Muscle layer of duodenum (tissue), 2 donors: ENCODE data around the gene DMD.

Source experiments
- H3K27ac ChIP-seq: one replicate; pipeline ENCODE4 v1.7.0; 2013; ENCODE audit warnings: mild to moderate bottlenecking, low read length
- H3K27me3 ChIP-seq: one replicate; pipeline ENCODE4 v1.7.0; 2013; ENCODE audit warnings: low read depth, mild to moderate bottlenecking, control low read depth, low read length
- H3K36me3 ChIP-seq, 2 donors: one replicate each; pipeline ENCODE4 v1.7.0; 2013; ENCODE audit warnings: low read length in 2 of 2, control low read depth in 1 of 2, mild to moderate bottlenecking in 1 of 2; ENCODE audit not compliant: insufficient read depth in 2 of 2, control insufficient read depth in 1 of 2
- H3K4me1 ChIP-seq, 2 donors: one replicate each; pipeline ENCODE4 v1.7.0; 2013; ENCODE audit warnings: low read length in 2 of 2, mild to moderate bottlenecking in 2 of 2, control low read depth in 1 of 2, moderate library complexity in 1 of 2; ENCODE audit not compliant: insufficient read depth in 2 of 2, control insufficient read depth in 1 of 2
- H3K4me3 ChIP-seq, 2 donors: one replicate each; pipeline ENCODE4 v1.7.0; 2013; ENCODE audit warnings: low read length in 2 of 2, low read depth in 1 of 2, mild to moderate bottlenecking in 1 of 2
- H3K9me3 ChIP-seq, 2 donors: one replicate each; pipeline ENCODE4 v1.7.0; 2013; ENCODE audit warnings: low read length in 2 of 2, control low read depth in 1 of 2, mild to moderate bottlenecking in 1 of 2; ENCODE audit not compliant: control insufficient read depth in 1 of 2
- donor health status: healthy.

The DMD gene

DNA sequence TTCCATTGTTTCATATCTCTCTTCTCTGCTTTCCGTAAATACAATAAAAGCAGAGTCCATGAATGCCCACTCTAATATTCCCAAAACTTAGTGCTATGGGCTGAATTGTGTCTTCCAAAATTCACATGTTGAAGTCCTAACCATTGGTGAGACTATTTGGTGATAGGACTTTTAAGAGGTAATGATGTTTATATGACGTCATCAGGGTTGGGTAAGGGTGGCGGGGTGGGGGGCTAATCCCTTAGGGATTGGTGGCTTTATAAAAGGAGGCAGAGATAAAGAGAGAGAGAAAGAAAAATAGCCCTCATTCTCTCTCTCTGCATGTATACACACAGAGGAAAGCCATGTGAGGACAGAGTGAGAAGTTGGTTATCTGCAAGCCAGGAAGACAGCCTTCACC is 722.2 kb downstream of the DMD start:
- Histone ChIP-seq H3K9me3 (no peaks in the 10 kb centered on the region), H3K4me3 (no peak overlapping the region), H3K4me1 (no peaks in the 10 kb centered on the region), H3K36me3 (no peaks in the 10 kb centered on the region), H3K27ac (no peak overlapping the region), H3K27me3 (no peaks in the 10 kb centered on the region)

DNA sequence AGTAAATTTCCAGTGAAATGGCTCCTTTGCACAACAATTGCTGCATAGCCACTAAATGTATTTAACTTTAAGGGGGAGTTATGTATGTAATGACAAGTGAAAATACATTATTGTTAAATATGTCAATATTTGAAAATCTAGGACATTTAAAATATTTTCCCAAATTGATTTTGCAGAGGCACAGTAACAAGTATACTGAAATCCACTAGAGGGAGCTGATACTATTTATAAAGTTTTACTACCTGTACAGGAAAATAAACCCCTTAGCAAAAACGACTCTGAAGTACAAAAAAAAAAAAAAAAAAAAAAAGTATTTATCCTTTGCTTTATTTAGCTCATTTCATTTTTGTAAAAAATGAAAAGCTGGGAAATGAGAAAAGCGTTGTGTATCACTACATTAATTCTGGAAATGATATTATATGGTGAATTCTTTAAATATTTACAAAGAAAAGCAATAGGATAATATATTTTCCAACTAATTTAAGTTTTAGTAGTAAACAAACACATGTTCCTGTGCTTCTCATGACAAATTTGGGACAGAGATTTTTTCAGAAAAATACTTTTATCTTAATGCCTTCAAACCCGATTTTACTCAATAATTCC is 727.7 kb downstream of the DMD start:
- Histone ChIP-seq H3K27ac (no peak overlapping the region), H3K27me3 (no peaks in the 10 kb centered on the region), H3K4me3 (no peak overlapping the region), H3K9me3 (no peaks in the 10 kb centered on the region), H3K36me3 (no peaks in the 10 kb centered on the region), H3K4me1 (no peaks in the 10 kb centered on the region)

DNA sequence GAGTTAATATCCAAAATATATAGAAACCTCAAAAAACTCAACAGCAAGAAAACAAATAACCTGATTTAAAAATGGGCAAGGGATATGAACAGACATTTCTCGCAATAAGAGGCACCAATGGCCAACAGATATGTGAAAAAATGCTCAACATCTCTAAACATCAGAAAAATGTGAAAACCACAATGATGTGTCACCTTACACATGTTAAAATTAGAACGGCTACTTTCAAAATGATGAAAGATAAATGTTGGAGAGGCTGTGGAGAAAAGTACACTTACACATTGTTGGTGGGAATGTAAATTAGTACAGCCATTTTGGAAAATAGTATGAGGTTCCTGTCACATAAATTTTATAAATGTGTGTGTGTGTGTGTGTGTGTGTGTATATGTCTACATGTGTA is 731.3 kb downstream of the DMD start:
- Histone ChIP-seq H3K4me3 (no peak overlapping the region), H3K27me3 (no peaks in the 10 kb centered on the region), H3K27ac (no peak overlapping the region), H3K4me1 (no peaks in the 10 kb centered on the region), H3K36me3 (no peaks in the 10 kb centered on the region), H3K9me3 (no peaks in the 10 kb centered on the region)

DNA sequence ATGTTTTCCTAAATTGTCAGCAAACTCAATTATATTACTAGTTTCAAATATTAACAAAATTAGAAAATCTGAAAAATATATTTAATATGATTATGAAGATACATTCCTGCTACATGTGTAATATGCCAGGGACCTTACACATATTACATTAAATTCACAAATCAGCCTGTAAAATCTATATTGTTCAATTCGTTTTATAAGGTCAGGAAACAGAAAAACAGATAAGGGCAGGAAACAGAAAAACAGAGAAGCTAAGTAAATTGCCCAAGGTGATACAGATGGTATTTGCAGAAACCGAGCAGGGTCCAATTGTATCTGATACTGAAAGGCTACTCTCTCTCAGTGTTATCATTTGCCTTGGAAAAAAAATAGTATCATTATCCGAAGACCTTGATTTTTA is 739.0 kb downstream of the DMD start:
- H3K4me1 ChIP-seq: no peaks in the 10 kb centered on the region
- no peaks in the 10 kb centered on the region for H3K36me3 ChIP-seq
- H3K27ac ChIP-seq: no peak overlapping the region
- H3K9me3 ChIP-seq: no peaks in the 10 kb centered on the region
- no peaks in the 10 kb centered on the region for H3K27me3 ChIP-seq
- no peak overlapping the region for H3K4me3 ChIP-seq

DNA sequence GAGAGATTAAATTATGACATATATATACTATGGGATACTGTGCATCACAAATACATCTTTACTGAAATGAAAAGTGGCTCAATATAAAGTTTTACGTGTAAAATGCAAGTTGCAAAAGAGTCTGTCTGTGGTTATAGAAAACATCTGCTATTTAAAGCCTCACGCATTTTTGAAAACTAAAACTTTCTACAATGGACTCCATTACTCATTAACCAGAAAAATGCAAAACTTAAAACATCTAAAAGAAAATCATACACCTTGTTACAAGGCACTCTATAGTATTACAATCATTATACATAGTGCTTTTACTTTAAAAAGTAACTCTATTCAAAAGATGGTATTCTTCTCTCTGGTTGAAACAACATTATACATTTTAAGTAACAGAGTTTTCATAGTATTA is 755.6 kb downstream of the DMD start:
- no peaks in the 10 kb centered on the region for H3K36me3 ChIP-seq
- H3K4me1 ChIP-seq: no peaks in the 10 kb centered on the region
- H3K9me3 ChIP-seq: peaks cover 0 to 2% of the 10 kb centered on the region in 2 donors
- no peaks in the 10 kb centered on the region for H3K27me3 ChIP-seq
- no peak overlapping the region for H3K4me3 ChIP-seq
- H3K27ac ChIP-seq: no peak overlapping the region

DNA sequence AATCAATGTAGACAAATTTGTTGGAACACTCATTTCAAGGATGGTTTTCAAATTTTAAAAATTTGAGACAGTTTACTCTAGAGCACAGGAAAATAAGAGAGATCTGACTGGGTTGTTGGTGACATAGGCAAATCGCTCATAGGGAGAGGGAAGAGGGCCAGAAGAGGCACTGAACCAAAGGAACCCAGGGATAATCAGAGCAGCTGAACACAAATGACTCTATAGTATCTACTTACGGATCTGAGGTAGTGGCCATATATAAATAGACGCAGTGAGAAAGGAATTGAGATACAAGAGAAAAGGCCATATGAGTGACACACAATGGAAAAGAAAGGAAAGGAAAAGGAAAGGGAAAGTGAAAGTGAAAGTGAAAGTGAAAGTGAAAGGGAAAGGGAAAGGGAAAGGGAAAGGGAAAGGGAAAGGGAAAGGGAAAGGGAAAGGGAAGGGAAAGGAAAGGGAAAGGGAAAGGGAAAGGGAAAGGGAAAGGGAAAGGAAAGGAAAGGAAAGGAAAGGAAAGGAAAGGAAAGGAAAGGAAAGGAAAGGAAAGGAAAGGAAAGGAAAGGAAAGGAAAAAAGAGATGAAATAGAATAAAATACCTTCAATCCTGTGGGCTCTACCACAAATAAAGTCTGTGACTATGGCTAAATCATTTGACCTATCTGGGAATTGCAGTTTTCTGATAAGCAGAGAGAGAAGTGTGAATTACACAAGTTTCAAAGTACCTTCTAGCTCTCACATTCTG is 759.2 kb downstream of the DMD start:
- Histone ChIP-seq H3K27me3 (no peaks in the 10 kb centered on the region), H3K27ac (no peak overlapping the region), H3K4me1 (no peaks in the 10 kb centered on the region), H3K4me3 (no peak overlapping the region), H3K36me3 (no peaks in the 10 kb centered on the region), H3K9me3 (peaks cover 0 to 2% of the 10 kb centered on the region in 2 donors)

DNA sequence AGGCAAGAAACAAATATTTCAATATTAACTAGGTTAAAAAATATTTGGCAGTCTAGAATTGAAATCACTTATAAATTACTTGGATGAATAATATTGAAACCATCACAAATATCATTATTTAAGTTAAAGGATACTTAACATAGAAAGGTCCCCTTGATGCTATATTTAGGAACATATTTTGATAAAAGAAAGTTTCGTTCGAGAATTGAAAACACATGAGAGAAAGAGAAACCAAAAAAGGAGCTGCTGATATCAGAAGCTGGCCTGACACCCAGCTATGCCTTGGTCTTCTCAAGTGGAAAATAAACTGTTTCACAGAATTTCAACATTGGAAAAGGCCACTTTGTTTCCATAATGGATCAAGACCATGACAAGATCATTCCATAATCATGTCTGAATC is 762.4 kb downstream of the DMD start:
- H3K9me3 ChIP-seq: peaks cover 0 to 2% of the 10 kb centered on the region in 2 donors
- H3K4me1 ChIP-seq: no peaks in the 10 kb centered on the region
- H3K4me3 ChIP-seq: no peak overlapping the region
- H3K27ac ChIP-seq: no peak overlapping the region
- no peaks in the 10 kb centered on the region for H3K27me3 ChIP-seq
- no peaks in the 10 kb centered on the region for H3K36me3 ChIP-seq

DNA sequence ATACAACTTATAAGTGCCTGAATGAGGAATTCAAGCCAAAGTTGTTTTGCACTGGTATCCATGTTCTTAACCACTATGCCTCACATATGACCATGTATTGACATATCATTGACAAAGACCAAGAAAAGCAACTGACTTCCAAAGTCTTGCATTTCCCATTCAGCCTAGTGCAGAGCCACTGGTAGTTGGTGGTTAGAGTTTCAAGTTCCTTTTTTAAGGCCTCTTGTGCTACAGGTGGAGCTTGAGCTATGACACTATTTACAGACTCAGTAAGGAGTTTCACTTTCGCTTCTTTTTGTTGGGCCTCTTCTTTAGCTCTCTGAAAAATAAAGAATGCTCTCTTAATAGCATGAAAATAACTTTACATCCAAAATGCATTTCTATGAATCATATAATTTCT is 763.0 kb downstream of the DMD start:
- Histone ChIP-seq H3K4me3 (no peak overlapping the region), H3K27ac (no peak overlapping the region), H3K27me3 (no peaks in the 10 kb centered on the region), H3K9me3 (peaks cover 0 to 2% of the 10 kb centered on the region in 2 donors), H3K4me1 (no peaks in the 10 kb centered on the region), H3K36me3 (no peaks in the 10 kb centered on the region)

DNA sequence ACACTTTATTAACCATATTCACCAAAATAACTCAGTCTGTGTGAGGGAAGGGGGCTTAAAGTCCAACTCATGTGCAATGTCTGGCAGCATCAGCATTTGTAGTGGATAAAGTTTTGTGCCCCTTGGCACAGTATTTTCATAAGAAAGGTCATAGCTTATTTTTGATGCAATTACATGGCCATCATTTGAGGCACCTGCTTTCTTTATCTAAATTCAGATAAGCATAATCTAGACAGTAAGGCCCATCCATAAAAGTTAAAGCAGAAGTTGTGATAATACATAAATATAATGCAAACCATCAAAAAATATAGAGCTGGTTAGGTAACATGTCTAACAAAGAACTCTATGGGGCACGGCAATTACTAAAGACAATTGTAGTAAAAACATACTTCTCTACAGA is 763.7 kb downstream of the DMD start:
- no peaks in the 10 kb centered on the region for H3K27me3 ChIP-seq
- no peaks in the 10 kb centered on the region for H3K4me1 ChIP-seq

DNA sequence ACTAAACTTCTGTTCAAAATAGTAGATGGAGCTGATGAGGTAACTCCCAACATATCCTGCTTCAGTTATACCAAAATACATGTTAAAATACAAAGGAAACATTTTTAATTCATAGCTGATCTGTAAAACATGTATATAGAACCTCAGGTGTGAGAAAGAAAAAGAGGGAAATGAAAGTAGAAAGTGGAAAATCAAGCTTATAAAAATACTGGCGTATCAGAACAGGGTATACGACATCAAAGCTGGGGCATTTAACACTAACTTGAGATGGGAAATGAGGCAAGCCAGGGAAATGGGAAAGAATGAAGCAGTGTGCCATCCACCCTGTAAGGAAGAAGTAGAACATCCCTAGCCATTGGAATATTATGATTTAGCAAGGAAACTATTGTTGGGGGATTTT is 767.5 kb downstream of the DMD start:
- Histone ChIP-seq H3K36me3 (no peaks in the 10 kb centered on the region), H3K9me3 (no peaks in the 10 kb centered on the region), H3K4me3 (no peak overlapping the region), H3K27ac (no peak overlapping the region), H3K4me1 (no peaks in the 10 kb centered on the region), H3K27me3 (no peaks in the 10 kb centered on the region)

More for the DNA sequence above, 763.7 kb downstream of the DMD start:
- no peak overlapping the region for H3K27ac ChIP-seq
- H3K36me3 ChIP-seq: no peaks in the 10 kb centered on the region
- peaks cover 0 to 2% of the 10 kb centered on the region in 2 donors for H3K9me3 ChIP-seq
- H3K4me3 ChIP-seq: no peak overlapping the region

DNA sequence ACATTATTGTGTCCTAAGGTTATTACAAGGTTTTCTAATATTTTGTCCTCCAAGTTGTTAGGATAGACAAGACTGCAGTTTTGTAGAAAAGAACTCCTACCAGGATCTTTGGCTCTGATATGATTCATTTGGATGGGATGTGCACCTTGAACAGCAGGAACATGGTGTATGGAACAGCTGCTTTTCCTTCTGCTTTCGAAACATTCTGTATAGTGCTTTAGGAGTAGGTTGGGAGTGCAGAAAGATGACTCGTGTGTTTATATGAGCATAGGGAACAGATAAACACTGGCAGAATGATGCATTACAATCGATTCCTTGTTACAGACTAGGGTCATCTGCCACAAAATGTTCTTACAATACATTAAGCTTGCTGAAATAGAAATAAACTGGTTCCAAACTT is 790.1 kb downstream of the DMD start:
- Histone ChIP-seq H3K4me1 (no peaks in the 10 kb centered on the region), H3K4me3 (no peak overlapping the region), H3K9me3 (no peaks in the 10 kb centered on the region), H3K36me3 (no peaks in the 10 kb centered on the region), H3K27ac (no peak overlapping the region), H3K27me3 (no peaks in the 10 kb centered on the region)

DNA sequence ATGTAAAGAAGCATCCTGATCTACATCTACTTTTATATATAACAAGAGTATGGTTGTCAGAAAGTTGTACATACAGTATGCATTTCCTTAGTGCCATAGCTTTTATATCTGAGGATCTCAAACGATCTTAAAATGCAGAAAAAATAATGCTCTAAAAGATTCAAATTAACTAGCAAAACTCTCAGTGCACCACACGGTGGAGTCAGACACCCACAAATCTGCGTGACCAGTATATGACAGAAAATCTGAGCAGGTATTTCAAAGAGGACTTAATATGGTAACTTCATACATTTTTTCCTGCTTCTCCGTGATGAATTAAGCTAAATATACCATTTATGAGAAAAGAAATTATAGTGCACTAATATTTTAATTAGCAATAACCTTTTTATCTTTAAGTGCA is 803.0 kb downstream of the DMD start:
- no peak overlapping the region for H3K27ac ChIP-seq
- H3K27me3 ChIP-seq: no peaks in the 10 kb centered on the region
- no peaks in the 10 kb centered on the region for H3K4me1 ChIP-seq
- no peaks in the 10 kb centered on the region for H3K9me3 ChIP-seq
- no peaks in the 10 kb centered on the region for H3K36me3 ChIP-seq
- no peak overlapping the region for H3K4me3 ChIP-seq
